Activated CD4-positive, alpha-beta T cell treated with anti-CD3 and anti-CD28 coated beads, Interleukin-2, Interleukin-6, amounts not matched to agents 100 ng/mL and 50 ng/mL, durations not matched to agents 16 hours and 8 hours (primary cell): ENCODE results near the gene ATP5F1E.

ENCODE experiments used
- DNase-seq: peaks from one replicate; pipeline ENCODE4 v3.0.0-alpha.2; 2020

ATP5F1E gene

DNA sequence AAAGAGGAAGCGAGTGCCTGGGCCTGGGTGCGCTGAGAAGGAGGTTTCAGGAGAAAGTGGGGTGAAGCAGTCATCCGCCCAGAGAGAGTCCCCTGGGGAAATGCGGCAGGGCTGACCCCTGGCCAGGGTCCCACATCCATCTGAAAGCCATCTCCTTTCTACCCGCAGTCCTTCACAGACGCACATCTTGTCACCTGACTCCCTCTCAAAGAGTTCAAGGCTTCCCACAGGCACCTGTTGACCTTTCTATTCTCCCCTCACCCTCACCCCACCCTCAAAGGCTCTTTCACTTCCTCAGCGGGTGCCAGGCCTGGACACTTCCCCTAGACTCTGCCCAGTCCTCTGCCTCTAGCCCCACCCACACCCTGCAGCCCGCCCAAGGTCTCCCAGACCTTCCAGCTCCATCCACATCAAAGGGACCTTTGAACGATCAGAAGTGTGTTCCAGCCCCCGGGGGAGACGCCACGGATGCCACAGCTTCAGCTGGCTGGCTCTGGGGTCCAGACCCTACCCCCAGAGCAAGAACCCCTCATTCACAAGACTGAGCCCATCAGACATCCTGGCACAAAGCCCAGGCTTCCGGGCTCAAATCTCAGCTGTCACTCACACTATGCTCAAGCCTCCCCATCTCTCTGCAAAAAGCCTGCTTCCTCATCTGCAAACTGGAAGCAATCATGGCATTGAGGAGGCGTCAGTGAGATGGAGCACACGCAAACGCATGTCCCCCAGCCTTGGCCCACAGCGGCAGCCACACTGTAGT, 27.2 kb downstream of the ATP5F1E start:
- DNase-seq = peak; percentile 43

- no peak for DNase-seq
Observed at GRCh38 chr20:59004493-59004762, 27.7 kb downstream of the ATP5F1E start.

GRCh38 chr20:59003836-59004492, 28.2 kb downstream of the ATP5F1E start:
- no peak for DNase-seq

GRCh38 chr20:59002874-59003399, 29.2 kb downstream of the ATP5F1E start:
- no peak for DNase-seq

DNA sequence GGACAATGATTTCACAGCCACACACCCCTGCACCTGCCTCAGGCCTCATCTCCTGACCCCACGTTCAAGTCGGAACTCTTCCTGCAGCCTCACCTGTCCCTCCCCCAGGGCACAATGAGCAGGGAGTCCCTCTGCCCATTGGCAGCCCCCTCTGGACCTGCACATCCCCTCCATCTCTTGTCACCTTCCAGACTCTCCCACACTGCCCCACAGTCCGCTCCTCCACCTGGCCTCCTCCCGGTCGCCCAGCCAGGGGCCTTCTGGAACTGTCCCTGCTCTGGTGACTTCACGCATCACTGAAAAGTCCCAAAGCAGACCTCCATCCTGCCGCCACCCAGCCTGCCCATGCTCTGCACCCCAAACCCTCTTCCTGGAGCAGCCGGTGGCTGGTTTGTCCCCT, 29.7 kb downstream of the ATP5F1E start:
- no peak for DNase-seq

DNA sequence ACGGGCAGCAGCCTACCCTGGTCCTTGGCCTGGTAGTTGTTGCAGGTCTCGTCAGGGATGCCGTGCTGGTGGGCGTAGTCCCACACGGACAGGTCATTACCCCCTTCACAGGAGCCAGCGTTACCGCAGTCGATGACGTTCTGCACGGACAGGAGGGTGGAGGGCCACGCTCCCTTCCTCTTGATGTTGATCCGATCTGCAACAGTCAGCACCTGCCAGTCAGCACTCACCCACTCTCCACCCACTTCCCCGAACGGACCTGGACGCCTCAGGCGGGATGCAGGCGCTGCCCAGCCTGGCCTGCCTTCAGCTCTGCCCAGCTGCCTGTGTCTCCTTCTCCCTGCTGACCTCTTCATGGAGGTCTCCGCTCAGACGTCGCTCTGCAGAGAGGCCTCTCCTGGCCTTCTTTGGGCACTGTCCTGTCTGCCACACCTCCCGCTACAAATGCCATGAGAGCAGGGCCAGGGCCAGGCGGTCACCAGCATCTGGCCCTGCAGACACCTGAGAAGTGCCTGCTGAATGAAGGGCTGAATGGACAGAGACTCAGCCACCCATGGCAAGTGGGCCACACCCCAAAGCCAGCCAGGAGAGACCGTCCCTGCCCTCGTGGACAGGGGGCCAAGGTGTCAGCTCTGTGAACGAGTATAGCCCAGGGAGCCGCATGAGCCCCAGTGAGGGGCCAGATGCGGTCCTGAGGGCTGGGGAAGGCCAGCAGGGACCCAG, 30.5 kb downstream of the ATP5F1E start:
- no peak for DNase-seq

DNA sequence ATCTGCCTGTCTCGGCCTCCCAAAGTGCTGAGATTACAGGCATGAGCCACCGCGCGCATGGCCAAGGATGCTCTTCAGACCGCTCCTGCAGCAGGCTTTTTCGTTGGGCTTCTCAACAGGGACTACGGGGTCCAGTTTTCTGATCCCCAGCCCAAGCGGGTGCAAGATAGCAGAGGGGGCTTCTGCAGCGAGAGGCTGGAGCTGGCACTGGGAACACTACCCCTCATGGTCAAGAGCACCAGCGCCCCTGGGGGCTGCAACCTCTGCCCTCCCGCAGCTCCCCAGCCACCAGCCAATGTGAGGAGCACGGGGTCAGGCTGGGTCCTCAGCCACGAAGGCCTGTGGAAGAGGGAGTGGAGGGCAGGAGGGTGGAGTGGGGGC, 31.1 kb downstream of the ATP5F1E start:
- no peak for DNase-seq

DNA sequence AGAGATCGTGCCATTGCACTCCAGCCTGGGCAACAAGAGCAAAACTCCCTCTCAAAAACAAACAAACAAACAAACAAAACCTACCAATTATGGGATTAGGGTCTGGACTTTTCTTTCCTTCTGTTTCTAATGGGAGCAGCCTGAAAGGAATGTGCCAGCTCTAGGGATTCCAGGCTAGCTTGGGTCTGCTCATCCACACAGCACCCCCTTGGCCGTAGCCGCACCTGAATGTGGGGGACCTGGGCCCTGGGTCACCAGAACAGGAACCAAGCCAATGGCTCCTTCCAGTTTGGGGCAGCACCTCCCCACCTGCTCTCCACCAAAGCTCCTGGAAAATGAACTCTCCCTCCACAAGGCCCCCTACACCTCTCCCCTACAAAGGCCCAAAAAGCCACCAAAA, 31.8 kb downstream of the ATP5F1E start:
- DNase-seq = no peak

GRCh38 chr20:58998656-58999055, 33.5 kb downstream of the ATP5F1E start:
- no peak for DNase-seq

DNA sequence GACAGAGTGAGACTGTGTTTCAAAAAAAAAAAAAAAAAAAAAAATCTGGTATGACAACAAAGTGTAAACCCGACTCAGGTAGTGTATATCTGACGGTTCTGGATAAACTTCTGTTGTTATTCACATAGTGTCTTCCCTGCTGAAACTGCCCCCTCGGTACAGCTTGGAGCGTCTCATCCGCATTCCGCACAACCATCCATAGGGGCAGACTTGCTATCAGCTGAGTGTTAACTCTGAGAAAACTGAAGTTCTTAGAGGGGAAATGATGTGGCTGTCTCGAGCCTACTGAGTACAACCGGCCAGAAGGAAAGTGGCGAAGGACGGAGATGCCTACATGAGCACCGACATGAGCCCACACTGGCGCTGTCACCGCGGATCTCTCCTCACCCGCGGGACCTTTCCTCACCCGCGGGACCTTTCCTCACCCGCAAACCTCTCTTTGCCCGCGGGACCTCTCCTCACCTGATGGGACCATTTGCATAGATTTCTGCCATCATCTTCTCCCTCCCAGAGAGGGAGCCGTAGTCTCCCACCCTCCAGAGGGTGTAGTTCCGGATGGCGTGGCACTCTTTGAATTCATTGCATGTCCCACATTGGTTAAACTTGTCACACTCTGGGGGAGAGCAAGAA, 34.9 kb downstream of the ATP5F1E start:
- DNase-seq = no peak

DNA sequence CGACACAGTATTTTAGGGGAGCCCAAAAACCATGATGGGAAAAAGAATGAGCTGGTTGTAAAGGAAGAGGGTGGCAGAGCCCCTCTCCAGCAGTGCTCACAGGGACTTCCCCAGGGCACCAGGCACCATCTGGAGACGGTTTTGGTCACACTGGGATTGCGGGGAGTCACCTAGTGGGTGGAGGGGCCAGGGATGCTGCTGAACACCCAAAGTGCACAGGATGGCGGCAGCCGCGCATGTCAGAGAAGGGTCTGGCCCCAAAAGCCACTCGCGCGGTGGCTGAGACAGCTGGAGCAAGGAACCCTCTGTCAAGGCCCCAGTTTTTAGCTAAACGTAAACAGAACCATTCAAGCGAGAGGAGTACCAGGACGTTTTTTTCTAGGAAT, 35.9 kb downstream of the ATP5F1E start:
- DNase-seq = no peak

GRCh38 chr20:58995461-58996225, 36.5 kb downstream of the ATP5F1E start:
- no peak for DNase-seq

- DNase-seq = no peak
Observed at GRCh38 chr20:58994390-58995159, 37.6 kb downstream of the ATP5F1E start.

- DNase-seq = no peak
Observed at GRCh38 chr20:58993332-58994248, 38.5 kb downstream of the ATP5F1E start.

DNA sequence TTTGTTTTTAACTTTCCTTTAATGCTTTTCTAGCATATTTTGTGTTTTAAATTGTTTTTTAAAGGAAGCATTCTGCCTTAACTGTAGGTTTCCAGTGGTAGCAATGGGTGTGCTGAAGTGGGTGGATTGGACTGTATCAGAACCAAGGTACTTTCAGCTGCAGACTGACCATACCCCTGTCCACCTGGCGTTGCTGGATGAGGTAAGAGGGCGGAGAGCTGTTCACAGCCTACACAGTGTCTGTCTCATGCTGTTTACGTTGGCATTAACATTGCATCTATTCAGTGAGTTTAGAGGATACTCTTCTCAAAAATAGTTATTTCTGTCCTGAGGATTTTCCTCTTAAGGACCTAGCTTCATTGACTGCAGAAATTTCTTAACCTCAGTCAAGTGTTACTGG, 39.2 kb downstream of the ATP5F1E start:
- DNase-seq = no peak

DNA sequence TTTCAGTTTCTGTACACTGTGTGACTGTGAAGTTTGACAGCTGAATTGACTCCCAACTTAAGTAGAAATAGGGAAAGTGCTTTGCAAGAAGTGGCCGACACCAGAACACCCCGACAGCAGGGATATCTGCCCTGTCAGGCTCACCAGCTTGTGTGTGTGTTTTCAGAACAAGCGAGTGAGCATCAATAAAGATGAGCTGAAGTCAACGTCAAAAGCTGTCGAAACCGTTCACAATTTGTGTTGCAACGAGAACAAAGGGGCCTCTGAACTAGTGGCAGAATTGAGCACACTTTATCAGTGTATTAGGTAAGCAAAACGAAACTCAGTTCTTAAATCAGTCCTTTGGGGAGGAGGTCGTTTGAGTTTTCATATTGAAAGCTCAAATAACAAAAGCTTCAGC, 40.4 kb downstream of the ATP5F1E start:
- no peak for DNase-seq

- DNase-seq = no peak
Observed at GRCh38 chr20:58990651-58991445, 41.3 kb downstream of the ATP5F1E start.

- no peak for DNase-seq
Observed at GRCh38 chr20:58989196-58989595, 42.9 kb downstream of the ATP5F1E start.

DNA sequence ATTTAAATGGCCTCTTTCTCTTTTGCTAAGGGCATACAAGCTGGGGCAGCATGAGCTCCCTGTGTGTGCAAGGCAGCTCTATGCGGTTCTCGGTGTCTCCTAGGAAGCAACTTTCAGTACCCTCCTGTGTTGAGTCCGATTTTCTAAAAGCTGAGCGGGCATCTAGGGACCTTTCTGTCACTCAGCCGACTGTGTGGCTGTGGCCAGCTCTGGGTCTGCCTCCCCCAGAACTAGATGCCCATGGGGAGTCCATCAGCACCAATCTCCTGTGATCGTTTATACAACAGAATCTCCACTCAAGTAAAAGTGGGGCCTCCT, 43.6 kb downstream of the ATP5F1E start:
- no peak for DNase-seq
